HG03139 (cell line): ENCODE results near the gene ZDHHC8.
"Not testable (repeated sequence)": the region's sequence is repeated elsewhere in the genome, so short reads cannot be mapped to it uniquely, and the experiment has no call there.

Experiments
- ATAC-seq: cut with Tn5 transposase; IDR thresholded peaks from one replicate; pipeline ENCODE4 v1.9.1; 2021; ENCODE audit not compliant: unreplicated experiment

ZDHHC8 gene

GRCh38 chr22:20157430-20158183, 26.0 kb downstream of the ZDHHC8 start:
- no peak for ATAC-seq

GRCh38 chr22:20158391-20159036, 26.9 kb downstream of the ZDHHC8 start:
- ATAC-seq: no peak

GRCh38 chr22:20159076-20159475, 27.5 kb downstream of the ZDHHC8 start:
- no peak for ATAC-seq

- ATAC-seq: not testable (repeated sequence)
Observed at GRCh38 chr22:20159531-20159930, 27.9 kb downstream of the ZDHHC8 start.

- ATAC-seq: no peak
Observed at GRCh38 chr22:20160041-20160440, 28.4 kb downstream of the ZDHHC8 start.

GRCh38 chr22:20164863-20165262, 33.3 kb downstream of the ZDHHC8 start:
- no peak for ATAC-seq

- no peak for ATAC-seq
Observed at GRCh38 chr22:20165421-20165820, 33.8 kb downstream of the ZDHHC8 start.

GRCh38 chr22:20165913-20166312, 34.3 kb downstream of the ZDHHC8 start:
- no peak for ATAC-seq

GRCh38 chr22:20166703-20167102, 35.1 kb downstream of the ZDHHC8 start:
- no peak for ATAC-seq

- no peak for ATAC-seq
Observed at GRCh38 chr22:20167643-20168322, 36.2 kb downstream of the ZDHHC8 start.

- ATAC-seq: no peak
Observed at GRCh38 chr22:20169253-20169822, 37.7 kb downstream of the ZDHHC8 start.

- no peak for ATAC-seq
Observed at GRCh38 chr22:20170170-20170569, 38.6 kb downstream of the ZDHHC8 start.

GRCh38 chr22:20171288-20172140, 39.9 kb downstream of the ZDHHC8 start:
- no peak for ATAC-seq

- no peak for ATAC-seq
Observed at GRCh38 chr22:20172141-20172613, 40.6 kb downstream of the ZDHHC8 start.

- no peak for ATAC-seq
Observed at GRCh38 chr22:20173246-20173645, 41.6 kb downstream of the ZDHHC8 start.

GRCh38 chr22:20173772-20174171, 42.2 kb downstream of the ZDHHC8 start:
- no peak for ATAC-seq

- ATAC-seq: no peak
Observed at GRCh38 chr22:20174785-20175596, 43.4 kb downstream of the ZDHHC8 start.

- ATAC-seq: no peak
Observed at GRCh38 chr22:20175597-20175900, 43.9 kb downstream of the ZDHHC8 start.

- no peak for ATAC-seq
Observed at GRCh38 chr22:20176421-20177085, 44.9 kb downstream of the ZDHHC8 start.
